ENCODE results near the gene TBX15.

The TBX15 gene

GRCh38 chr1:118877668-118878396, 110.3 kb downstream of the TBX15 start:
- no peak for DNase-seq
- Histone ChIP-seq H3K27ac (ENCODE audit: low read length) (no peak overlapping the region), H3K79me2 (ENCODE audit: insufficient read depth, low read length) (no peaks in the 10 kb centered on the region), H4K20me1 (ENCODE audit: insufficient read depth, low read length) (no peaks in the 10 kb centered on the region), H3K4me1 (ENCODE audit: insufficient read depth, low read length) (no peaks in the 10 kb centered on the region), H3K4me2 (ENCODE audit: insufficient read depth, low read length) (no peak overlapping the region), H3K27me3 (ENCODE audit: insufficient read depth, low read length, poor library complexity) (no peaks in the 10 kb centered on the region), H3K9ac (ENCODE audit: low read depth, low read length) (no peak overlapping the region), H3K4me3 (ENCODE audit: low read depth in 1 of 2, low read length in 2 of 2) (no peak overlapping the region), H3K36me3 (ENCODE audit: insufficient read depth, low read length) (no peaks in the 10 kb centered on the region), H3K9me3 (ENCODE audit: insufficient read depth, low read length, severe bottlenecking) (no peaks in the 10 kb centered on the region), H2AFZ (ENCODE audit: low read depth, low read length) (no peak overlapping the region)
- ATAC-seq (ENCODE audit: insufficient read depth, low read depth): no peak
- TF ChIP-seq EZH2 (IDR thresholded peaks at IDR 0.05; ENCODE audit: borderline replicate concordance, low read depth, low read length, severe bottlenecking) (no peak), CTCF (IDR thresholded peaks at IDR 0.05; ENCODE audit: borderline replicate concordance, extremely low read depth, low read length, poor library complexity, severe bottlenecking) (no peak)

DNA sequence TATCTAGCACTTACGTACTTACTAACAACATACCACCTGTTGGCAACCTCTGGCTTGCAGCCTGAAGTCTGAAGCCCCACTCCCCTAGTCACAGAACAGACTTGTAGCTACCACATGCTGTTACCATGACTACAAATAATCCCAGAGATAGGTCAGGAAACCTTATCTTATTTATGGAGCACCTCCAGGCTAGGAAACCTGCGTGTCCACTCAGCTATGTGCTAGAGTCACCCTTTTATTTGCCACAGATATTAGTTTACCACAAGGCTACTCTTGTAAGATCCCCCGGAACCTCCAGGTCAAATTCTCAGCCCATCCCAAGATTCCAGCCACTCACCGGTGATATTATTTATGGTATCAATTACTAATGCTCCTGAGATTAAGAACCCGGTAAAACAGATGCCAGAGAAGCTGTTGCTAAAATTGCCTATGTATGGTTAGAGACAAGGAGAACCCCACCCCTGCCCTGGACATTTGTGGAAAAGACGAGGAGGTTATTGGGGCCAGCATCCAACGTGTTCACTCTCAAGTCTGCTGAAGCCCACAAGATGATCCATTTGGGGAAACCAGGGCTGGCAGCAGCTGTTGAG, 116.5 kb downstream of the TBX15 start:
- no peak for TF ChIP-seq EZH2 (IDR thresholded peaks at IDR 0.05; ENCODE audit: borderline replicate concordance, low read depth, low read length, severe bottlenecking)
- no peak for TF ChIP-seq CTCF (IDR thresholded peaks at IDR 0.05; ENCODE audit: borderline replicate concordance, extremely low read depth, low read length, poor library complexity, severe bottlenecking)
- H3K4me1 ChIP-seq (ENCODE audit: insufficient read depth, low read length): no peaks in the 10 kb centered on the region
- H3K4me2 ChIP-seq (ENCODE audit: insufficient read depth, low read length): no peak overlapping the region

GRCh38 chr1:118868387-118868786, 119.8 kb downstream of the TBX15 start:
- no peak overlapping the region for H3K9ac ChIP-seq (ENCODE audit: low read depth, low read length)
- ATAC-seq (ENCODE audit: insufficient read depth, low read depth) (no peak), DNase-seq (no peak)

More for the DNA sequence above, 116.5 kb downstream of the TBX15 start:
- DNase-seq (no peak), ATAC-seq (ENCODE audit: insufficient read depth, low read depth) (no peak)
- H2AFZ ChIP-seq (ENCODE audit: low read depth, low read length): no peak overlapping the region
- no peaks in the 10 kb centered on the region for H3K9me3 ChIP-seq (ENCODE audit: insufficient read depth, low read length, severe bottlenecking)
- H4K20me1 ChIP-seq (ENCODE audit: insufficient read depth, low read length): no peaks in the 10 kb centered on the region
- no peaks in the 10 kb centered on the region for H3K27me3 ChIP-seq (ENCODE audit: insufficient read depth, low read length, poor library complexity)
- H3K27ac ChIP-seq (ENCODE audit: low read length): no peak overlapping the region
- H3K36me3 ChIP-seq (ENCODE audit: insufficient read depth, low read length): no peaks in the 10 kb centered on the region
- no peak overlapping the region for H3K9ac ChIP-seq (ENCODE audit: low read depth, low read length)
- no peak overlapping the region for H3K4me3 ChIP-seq (ENCODE audit: low read depth in 1 of 2, low read length in 2 of 2)
- no peaks in the 10 kb centered on the region for H3K79me2 ChIP-seq (ENCODE audit: insufficient read depth, low read length)

More at GRCh38 chr1:118868387-118868786, 119.8 kb downstream of the TBX15 start:
- Histone ChIP-seq H3K4me3 (ENCODE audit: low read depth in 1 of 2, low read length in 2 of 2) (no peak overlapping the region), H3K9me3 (ENCODE audit: insufficient read depth, low read length, severe bottlenecking) (no peaks in the 10 kb centered on the region), H3K36me3 (ENCODE audit: insufficient read depth, low read length) (no peaks in the 10 kb centered on the region), H4K20me1 (ENCODE audit: insufficient read depth, low read length) (no peaks in the 10 kb centered on the region), H3K27ac (ENCODE audit: low read length) (no peak overlapping the region), H3K4me1 (ENCODE audit: insufficient read depth, low read length) (no peaks in the 10 kb centered on the region), H3K4me2 (ENCODE audit: insufficient read depth, low read length) (no peak overlapping the region), H2AFZ (ENCODE audit: low read depth, low read length) (no peak overlapping the region), H3K27me3 (ENCODE audit: insufficient read depth, low read length, poor library complexity) (peaks cover 4% of the 10 kb centered on the region), H3K79me2 (ENCODE audit: insufficient read depth, low read length) (no peaks in the 10 kb centered on the region)
- TF ChIP-seq EZH2 (IDR thresholded peaks at IDR 0.05; ENCODE audit: borderline replicate concordance, low read depth, low read length, severe bottlenecking): no peak
- TF ChIP-seq CTCF (IDR thresholded peaks at IDR 0.05; ENCODE audit: borderline replicate concordance, extremely low read depth, low read length, poor library complexity, severe bottlenecking): no peak

All from DND-41 (cell line).